GM20000 (cell line): ENCODE results near the gene POU2F1.
A peak's percentile ranks its signal among the peaks of the same experiment; 100 is the strongest.

Source experiments
- DNase-seq: peaks from one replicate; pipeline ENCODE4 v3.0.0; 2012; ENCODE audit warnings: low spot score
- TF ChIP-seq, protein P1 (sequence below): IDR thresholded peaks from 2 replicates; pipeline ENCODE4 v1.5.1; 2012; ENCODE audit warnings: mild to moderate bottlenecking, control low read depth; ENCODE audit errors: extremely low read depth, missing control alignments

The POU2F1 gene

DNA sequence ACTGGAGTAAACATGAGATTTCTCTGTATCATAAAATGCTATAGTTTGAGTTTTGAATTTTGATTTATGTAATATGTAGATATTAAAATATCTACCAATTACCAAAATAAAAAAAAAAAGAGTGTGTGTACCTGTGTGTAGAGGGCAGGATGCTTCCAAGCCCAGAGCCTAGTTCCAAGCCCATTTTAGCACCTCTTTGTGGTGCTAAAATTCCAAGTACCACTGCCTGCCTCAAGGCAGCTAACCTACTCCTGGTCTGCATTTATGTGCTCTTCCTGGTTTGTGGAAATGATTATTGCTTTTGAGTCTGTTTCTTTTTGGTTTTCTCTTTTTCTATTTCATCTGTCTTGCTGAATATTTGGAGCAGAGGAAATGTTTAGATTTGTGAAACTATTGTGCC is 8.7 kb upstream of the POU2F1 start:
- DNase-seq, result no peak
- TF ChIP-seq, protein P1, sequence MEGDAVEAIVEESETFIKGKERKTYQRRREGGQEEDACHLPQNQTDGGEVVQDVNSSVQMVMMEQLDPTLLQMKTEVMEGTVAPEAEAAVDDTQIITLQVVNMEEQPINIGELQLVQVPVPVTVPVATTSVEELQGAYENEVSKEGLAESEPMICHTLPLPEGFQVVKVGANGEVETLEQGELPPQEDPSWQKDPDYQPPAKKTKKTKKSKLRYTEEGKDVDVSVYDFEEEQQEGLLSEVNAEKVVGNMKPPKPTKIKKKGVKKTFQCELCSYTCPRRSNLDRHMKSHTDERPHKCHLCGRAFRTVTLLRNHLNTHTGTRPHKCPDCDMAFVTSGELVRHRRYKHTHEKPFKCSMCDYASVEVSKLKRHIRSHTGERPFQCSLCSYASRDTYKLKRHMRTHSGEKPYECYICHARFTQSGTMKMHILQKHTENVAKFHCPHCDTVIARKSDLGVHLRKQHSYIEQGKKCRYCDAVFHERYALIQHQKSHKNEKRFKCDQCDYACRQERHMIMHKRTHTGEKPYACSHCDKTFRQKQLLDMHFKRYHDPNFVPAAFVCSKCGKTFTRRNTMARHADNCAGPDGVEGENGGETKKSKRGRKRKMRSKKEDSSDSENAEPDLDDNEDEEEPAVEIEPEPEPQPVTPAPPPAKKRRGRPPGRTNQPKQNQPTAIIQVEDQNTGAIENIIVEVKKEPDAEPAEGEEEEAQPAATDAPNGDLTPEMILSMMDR, result no peak

DNA sequence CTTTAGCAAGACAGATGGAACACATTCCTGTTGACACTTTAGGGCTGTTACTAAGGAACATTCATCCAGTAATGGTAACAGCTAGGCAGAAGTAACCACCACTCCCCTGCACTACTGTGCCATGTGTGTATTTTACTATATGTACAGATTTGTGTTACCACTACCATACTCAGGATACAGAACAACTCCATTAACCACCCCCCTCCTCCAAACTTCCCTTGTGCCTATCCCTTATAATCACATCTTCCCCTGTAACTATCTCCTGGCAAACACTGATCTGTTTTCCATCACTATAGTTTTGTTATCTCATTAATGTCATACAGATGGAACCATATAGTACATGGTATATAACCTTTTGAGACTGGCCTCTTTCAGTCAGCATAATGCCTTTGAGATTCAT is 3.9 kb upstream of the POU2F1 start:
- no peak for DNase-seq
- TF ChIP-seq, protein P1, result no peak

DNA sequence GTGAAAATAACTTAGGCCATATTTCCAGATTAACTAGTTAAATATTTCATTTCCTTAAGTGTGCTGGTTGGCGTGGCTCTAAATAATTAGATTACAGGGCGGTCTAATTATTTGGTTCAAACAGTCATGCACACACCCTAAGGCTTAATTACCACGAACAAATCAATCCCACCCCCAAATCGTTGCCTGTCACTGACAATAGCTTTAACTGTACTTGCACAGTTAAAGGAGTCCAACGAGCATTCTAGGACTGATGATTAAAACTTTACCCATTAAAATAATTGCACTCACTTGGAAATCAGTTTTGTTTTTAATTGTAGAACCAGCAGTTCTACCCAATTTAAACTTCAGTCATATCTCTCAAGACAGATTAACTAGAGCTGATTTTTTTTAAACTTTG is 1.5 kb upstream of the POU2F1 start:
- DNase-seq, result no peak
- TF ChIP-seq, protein P1, result no peak

DNA sequence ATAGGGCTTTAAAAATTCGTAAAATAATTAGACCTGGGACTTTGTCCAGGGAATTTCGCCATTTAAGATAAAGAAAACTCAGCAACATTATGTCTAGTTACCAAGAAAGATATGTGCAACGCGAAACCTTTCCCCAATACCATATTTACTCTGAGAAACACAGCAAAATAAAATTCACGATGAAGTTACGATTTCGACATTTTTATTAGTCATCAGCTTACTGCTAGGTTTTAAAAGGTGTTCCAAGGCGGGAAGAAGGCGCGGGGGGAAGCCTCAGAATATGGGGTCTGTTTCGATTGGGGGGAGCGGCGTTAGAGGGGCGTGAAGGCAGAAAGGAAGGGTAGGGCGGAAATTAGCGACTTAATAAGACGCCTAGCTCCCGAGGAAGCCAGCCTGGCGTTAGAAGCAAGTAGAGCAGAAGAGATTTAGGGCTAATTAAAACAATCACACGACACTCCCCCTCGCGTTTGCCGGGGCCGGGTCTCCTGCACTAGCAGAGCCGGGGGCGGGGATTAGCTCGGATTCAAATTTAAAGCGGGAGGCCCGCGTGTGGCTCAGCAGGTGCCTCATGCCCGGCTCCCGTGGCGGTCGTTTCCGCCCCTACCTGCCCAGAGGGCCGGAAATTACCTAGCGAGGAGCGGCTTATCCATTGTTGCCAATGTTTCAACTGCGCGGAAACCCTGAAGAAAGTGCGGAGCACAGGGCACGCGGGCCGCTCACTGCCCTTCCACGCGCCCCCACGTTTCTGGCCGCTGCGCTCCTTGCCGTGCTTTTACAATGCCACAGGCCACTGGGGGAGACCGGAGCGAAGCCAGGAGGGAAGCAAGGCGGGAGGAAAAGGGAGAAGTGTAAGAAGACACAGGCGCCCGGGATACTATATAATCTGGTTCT is 795 bp upstream of the POU2F1 start:
- TF ChIP-seq, protein P1, result no peak
- DNase-seq, result peak; percentile 74

DNA sequence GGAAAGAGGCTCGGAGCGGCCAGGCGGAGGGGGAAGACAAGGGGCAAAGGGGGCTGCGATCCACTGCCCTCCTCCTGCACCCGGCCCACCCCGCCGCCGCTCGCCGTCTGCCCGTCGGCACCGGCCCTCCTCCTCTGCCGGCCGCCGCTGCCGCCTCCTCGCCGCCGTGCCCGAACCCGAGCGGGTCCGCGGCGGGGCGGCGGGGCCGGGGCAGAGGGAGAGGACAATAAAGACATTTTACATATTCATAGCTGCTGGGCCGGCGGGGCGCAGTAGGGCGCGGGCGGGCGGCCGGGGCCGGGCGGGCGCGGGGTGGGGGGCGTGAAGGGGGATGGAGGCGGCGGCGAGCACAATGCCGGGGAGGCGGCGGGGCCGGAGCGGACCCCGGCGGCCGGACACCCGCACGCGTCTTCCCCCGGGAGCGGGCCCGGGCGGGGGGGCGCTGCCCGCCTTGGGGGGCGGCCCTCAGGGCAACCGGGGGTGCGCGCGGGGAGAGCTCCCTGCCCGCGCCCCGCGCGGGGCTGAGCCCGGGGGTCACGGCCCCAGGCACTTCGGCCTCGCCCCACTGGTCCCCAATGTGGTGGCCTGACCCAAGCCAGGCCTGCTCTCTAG is 546 bp downstream of the POU2F1 start:
- DNase-seq, result peak; percentile 31
- TF ChIP-seq, protein P1, result no peak

DNA sequence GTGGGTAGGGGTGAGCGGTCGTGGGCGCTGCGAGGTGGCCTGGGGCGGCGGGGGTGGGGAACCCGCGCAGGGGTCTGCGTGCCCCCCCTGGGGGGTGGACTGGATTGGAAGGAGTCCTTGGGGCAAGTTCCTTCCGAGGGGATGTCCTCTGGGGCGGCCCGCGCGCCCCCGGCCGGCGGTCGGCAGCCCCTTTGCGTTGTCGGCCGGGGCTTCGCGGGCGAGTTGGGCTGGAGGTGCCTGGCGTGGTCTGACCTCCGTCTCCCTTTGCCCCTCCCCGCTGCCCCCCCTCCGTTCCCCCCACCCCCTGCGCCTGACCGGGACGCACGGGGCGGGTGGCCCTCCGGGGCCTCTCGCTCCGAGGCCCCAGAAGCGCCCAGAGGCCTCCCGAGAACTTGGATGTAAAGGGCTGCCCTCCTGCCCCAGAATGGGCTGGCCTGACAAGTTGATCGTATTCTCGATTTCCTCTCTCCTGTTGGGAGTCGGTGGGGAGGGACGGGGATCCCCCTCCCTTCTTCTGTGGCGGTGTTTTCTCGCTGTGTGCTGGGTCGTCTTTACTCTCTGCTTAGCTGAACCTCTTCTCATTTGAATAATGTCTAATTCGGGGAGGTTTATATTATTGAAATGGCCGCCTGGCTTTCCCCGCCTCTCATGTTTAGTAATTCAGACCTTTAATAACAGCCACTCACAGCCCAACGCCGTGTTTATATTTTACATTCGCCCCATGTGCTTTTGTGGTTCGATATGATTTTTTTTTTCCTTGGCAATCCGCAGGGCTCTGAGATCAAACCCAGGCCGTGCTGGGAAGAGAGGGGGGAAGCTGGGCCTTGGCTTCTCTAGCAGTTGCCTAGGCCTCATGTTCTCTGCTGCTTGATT is 1.3 kb downstream of the POU2F1 start:
- TF ChIP-seq, protein P1, result no peak
- DNase-seq, result peak; percentile 70
